Pulmonary artery endothelial cell (primary cell): Measurements from ENCODE around the gene MTMR2. TPM values are rescaled to one million over a fixed set of nuclear protein-coding genes. Genes with fewer than 3 reads are reported as not detected.

Experiments
- total RNA-seq: library from RNA; depleted of rRNA; stranded (reverse); fragments of >200 nt; gene quantifications from 2 replicates; pipeline ENCODE4 v1.2.3, GENCODE V29; 2014

MTMR2 gene
- total RNA-seq, 1 donor from 2014 or later: 39.2 TPM

Other genes with a start within 250 kb of the MTMR2 start
- 20.8 and 22.6 TPM in 2 replicates for gene FAM76B, start 134.3 kb downstream of the MTMR2 start, total RNA-seq
- gene CEP57, start 133.6 kb downstream of the MTMR2 start, total RNA-seq: 33.2 and 43.9 TPM in 2 replicates